ENCODE measurements around the gene LAD1. TPM values are rescaled to one million over a fixed set of nuclear protein-coding genes. Genes with fewer than 3 reads are reported as not detected.

Gene LAD1, protein sequence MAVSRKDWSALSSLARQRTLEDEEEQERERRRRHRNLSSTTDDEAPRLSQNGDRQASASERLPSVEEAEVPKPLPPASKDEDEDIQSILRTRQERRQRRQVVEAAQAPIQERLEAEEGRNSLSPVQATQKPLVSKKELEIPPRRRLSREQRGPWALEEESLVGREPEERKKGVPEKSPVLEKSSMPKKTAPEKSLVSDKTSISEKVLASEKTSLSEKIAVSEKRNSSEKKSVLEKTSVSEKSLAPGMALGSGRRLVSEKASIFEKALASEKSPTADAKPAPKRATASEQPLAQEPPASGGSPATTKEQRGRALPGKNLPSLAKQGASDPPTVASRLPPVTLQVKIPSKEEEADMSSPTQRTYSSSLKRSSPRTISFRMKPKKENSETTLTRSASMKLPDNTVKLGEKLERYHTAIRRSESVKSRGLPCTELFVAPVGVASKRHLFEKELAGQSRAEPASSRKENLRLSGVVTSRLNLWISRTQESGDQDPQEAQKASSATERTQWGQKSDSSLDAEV
- 100 to 1,000 TPM; 175 to 303 (median 218) TPM for total RNA-seq

DNA sequence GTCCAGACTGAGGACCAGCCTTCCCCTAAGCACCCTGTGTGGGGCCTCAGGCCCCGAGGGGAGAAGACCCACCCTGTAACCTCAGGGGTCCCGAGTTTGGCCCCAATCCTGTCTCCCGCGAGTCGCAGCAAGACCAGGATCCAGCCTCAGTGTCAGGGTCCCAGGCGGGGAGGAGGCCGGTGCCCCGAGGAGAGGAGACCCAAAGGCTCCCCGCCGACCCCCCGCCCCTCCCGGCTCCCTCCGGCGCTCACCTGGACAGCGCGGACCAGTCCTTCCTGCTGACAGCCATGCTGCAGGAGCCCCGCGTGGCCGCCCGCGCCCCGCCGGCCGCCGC is at the start of gene LAD1:
Gene LAD1 (minus strand): TSS at position 307 of the 334 bp plus-strand sequence. CDS start 18 bp downstream, at position 289.
- TF ChIP-seq EP300 (IDR thresholded peaks at IDR 0.05) (no peak), POLR2A (IDR thresholded peaks at IDR 0.05) (no peak), POLR2AphosphoS5 (IDR thresholded peaks at IDR 0.05) (no peak)
- TF ChIP-seq, protein P1, sequence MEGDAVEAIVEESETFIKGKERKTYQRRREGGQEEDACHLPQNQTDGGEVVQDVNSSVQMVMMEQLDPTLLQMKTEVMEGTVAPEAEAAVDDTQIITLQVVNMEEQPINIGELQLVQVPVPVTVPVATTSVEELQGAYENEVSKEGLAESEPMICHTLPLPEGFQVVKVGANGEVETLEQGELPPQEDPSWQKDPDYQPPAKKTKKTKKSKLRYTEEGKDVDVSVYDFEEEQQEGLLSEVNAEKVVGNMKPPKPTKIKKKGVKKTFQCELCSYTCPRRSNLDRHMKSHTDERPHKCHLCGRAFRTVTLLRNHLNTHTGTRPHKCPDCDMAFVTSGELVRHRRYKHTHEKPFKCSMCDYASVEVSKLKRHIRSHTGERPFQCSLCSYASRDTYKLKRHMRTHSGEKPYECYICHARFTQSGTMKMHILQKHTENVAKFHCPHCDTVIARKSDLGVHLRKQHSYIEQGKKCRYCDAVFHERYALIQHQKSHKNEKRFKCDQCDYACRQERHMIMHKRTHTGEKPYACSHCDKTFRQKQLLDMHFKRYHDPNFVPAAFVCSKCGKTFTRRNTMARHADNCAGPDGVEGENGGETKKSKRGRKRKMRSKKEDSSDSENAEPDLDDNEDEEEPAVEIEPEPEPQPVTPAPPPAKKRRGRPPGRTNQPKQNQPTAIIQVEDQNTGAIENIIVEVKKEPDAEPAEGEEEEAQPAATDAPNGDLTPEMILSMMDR (IDR thresholded peaks at IDR 0.05), result no peak
- peak within 1 kb of the TSS; percentile 52 for H3K4me3 ChIP-seq
- WGBS, result 4% methylated on average over 17 of the region's 25 CpGs
- H3K36me3 ChIP-seq, result no peaks in the 10 kb centered on the region
- peaks cover 60% of the 10 kb centered on the region for H3K4me1 ChIP-seq
- no peak for DNase-seq (ENCODE audit: low spot score in 2 of 2)
- H3K27me3 ChIP-seq, result peaks cover 25% of the 10 kb centered on the region
- peak within 1 kb of the TSS; percentile 94 for H3K27ac ChIP-seq
- H3K9me3 ChIP-seq, result no peaks in the 10 kb centered on the region

DNA sequence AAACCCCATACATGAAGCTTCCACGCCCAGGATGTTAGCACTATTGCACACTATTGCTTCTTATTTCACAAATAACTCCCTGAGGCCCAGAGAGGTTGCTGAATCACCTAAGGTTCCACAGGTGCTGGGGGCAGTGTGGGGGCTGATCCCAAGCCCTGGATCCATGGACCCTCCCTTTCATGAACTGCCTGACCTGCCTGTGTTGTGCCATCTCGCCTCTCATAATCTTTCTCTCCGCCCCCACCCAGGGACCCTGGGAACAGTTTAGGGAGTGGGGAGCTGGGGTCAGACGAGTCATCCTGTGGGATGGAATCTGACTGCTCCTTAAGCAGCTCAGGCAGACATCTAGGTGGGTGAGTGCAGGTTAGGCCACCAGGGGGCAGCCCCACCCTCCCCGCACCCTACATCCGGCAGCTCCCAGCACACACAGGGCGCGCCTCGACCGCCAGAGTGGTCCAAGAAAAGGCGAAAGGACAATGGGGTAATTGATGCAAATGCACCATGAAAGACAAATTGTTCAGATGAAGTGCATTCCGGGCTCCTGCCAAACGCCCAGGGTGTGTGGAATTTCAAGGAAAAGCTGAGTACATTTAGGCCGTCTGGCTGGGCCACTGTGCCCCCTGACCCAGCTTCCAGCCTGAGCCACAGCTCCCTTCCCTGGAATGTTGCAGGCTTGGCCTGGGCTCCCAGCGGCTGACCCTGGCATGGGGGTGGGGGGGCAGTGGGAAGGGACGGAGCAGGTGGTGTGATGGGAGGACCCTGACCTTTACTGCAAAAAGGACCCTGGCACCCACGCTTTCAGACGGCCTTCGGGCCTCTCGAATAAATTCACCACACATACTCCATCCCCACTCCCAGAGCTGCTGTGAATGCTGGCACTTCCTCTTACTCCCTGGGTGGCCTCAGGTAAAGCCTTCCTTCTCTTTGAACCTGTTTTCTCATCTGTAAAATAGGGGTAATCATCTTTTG is 49.1 kb upstream of the LAD1 start:
- H3K9me3 ChIP-seq, result no peaks in the 10 kb centered on the region
- H3K4me3 ChIP-seq, result no peak overlapping the region
- H3K27me3 ChIP-seq, result no peaks in the 10 kb centered on the region
- WGBS, result 28% methylated on average over 19 of the region's 20 CpGs
- peaks cover 32% of the 10 kb centered on the region for H3K4me1 ChIP-seq
- DNase-seq (ENCODE audit: low spot score in 2 of 2), result peak; percentile 88 to 89
- peak overlapping the region; percentile 16 for H3K27ac ChIP-seq
- H3K36me3 ChIP-seq, result no peaks in the 10 kb centered on the region
- TF ChIP-seq POLR2A (IDR thresholded peaks at IDR 0.05) (no peak), POLR2AphosphoS5 (IDR thresholded peaks at IDR 0.05) (no peak)
- TF ChIP-seq, protein P1 (IDR thresholded peaks at IDR 0.05), result peak; percentile 66 to 91

DNA sequence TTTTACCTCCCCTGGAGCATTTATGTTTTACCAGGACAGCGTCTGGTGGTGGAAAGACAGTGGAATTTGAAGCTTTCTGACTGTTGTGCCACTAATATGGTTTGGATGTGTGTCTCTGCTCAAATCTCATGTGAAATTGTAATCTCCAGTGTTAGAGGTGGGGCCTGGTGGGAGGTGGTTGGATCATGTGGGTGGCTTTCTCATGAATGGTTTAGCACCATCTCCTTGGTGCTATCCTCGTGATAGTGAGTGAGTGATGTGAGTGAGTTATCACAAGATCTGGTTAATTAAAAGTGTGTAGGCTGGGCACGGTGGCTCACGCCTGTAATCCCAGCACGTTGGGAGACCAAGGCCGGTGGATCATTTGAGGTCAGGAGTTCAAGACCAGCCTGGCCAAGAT is 46.2 kb upstream of the LAD1 start:
- no peaks in the 10 kb centered on the region for H3K9me3 ChIP-seq
- H3K4me3 ChIP-seq, result no peak overlapping the region
- WGBS, result 85% methylated on average over 5 of the region's 6 CpGs
- peaks cover 22% of the 10 kb centered on the region for H3K4me1 ChIP-seq
- H3K27me3 ChIP-seq, result no peaks in the 10 kb centered on the region
- H3K36me3 ChIP-seq, result no peaks in the 10 kb centered on the region
- no peak overlapping the region for H3K27ac ChIP-seq
- DNase-seq (ENCODE audit: low spot score in 2 of 2), result no peak
- TF ChIP-seq POLR2A (IDR thresholded peaks at IDR 0.05), result no peak
- no peak for TF ChIP-seq POLR2AphosphoS5 (IDR thresholded peaks at IDR 0.05)
- no peak for TF ChIP-seq EP300 (IDR thresholded peaks at IDR 0.05)
- TF ChIP-seq, protein P1 (IDR thresholded peaks at IDR 0.05), result no peak

DNA sequence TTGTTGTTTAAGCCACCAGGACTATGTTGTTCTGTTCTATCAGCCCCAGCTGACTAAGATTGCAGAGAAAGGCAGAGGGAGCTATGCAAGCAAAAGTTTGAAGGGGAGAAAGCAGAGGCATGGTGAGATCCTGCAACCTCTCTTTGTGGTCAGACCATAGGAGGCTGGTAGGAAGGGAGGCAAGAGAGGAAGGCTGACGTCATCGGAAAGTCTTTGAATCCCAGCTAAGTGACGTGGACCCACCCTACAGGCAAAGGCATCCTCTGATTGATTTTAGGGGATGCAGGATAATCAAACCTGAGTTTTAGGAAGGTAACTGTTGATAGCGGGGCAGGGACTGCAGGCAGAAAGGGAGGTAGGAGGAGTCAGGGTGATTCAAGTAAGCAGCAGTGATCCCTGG is 45.7 kb upstream of the LAD1 start:
- H3K36me3 ChIP-seq, result no peaks in the 10 kb centered on the region
- WGBS, result 83% methylated on average over 4 of the region's 4 CpGs
- no peak overlapping the region for H3K27ac ChIP-seq
- H3K9me3 ChIP-seq, result no peaks in the 10 kb centered on the region
- H3K27me3 ChIP-seq, result no peaks in the 10 kb centered on the region
- no peak for DNase-seq (ENCODE audit: low spot score in 2 of 2)
- H3K4me3 ChIP-seq, result no peak overlapping the region
- TF ChIP-seq EP300 (IDR thresholded peaks at IDR 0.05) (no peak), POLR2A (IDR thresholded peaks at IDR 0.05) (no peak)
- H3K4me1 ChIP-seq, result peaks cover 17% of the 10 kb centered on the region

DNA sequence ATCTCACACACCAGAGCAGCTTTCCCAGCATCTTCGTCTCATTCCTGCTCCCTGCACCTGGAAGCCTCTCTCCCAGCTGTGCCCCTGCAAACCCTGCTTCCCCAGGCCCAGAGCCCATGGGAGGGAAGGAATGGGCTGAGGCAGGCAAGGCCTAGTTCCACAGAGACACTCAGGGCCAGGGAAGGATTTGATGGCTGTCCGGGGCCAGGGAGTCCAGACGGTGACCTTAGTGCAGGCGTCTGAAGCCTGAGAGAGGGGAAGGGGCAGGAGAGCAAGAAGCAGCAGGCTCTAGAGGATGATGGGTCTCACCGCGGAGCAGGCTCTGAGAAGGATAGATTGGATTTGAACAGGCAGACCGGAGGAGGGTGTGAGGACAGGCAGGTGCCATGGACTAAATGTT is 44.6 kb upstream of the LAD1 start:
- H3K36me3 ChIP-seq, result no peaks in the 10 kb centered on the region
- no peak overlapping the region for H3K27ac ChIP-seq
- TF ChIP-seq POLR2AphosphoS5 (IDR thresholded peaks at IDR 0.05) (no peak), EP300 (IDR thresholded peaks at IDR 0.05) (no peak), POLR2A (IDR thresholded peaks at IDR 0.05) (no peak)
- TF ChIP-seq, protein P1 (IDR thresholded peaks at IDR 0.05), result no peak
- no peak for DNase-seq (ENCODE audit: low spot score in 2 of 2)
- H3K9me3 ChIP-seq, result no peaks in the 10 kb centered on the region
- no peaks in the 10 kb centered on the region for H3K27me3 ChIP-seq
- peaks cover 12% of the 10 kb centered on the region for H3K4me1 ChIP-seq
- WGBS, result 97% methylated on average over 7 of the region's 7 CpGs
- H3K4me3 ChIP-seq, result no peak overlapping the region

All from suprapubic skin (tissue), 4 donors.